Stimulated activated CD4-positive, alpha-beta T cell treated with anti-CD3 and anti-CD28 coated beads, Interleukin-12 subunit alpha, Interleukin-12 subunit beta, amount 100 ng/mL, for 24 hours (primary cell): ENCODE measurements around the gene RAP1A.

Source experiments
- DNase-seq, 2 experiments: peaks; one replicate each; pipeline ENCODE4 v3.0.0-alpha.2; 2020; ENCODE audit warnings: low read depth in 2 of 2

RAP1A gene

DNA sequence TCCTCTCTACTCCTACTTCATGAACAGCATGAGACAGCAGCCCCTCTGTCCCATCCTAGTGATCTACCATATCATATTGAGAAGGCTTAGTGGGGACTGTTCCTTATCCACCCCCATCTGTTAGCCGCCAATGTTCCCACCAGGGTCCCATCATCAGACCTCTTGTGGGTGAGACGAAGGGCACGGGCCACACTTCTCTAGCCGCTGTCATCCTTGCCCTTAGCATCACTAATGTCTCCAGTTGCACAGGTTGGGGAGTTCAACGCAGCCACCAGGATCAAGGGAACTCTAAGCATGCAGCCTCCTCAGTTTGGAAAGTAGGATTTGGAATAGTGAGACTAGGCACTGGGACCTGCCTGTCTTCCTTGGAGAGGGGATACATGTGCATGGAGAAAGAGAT, 99.5 kb downstream of the RAP1A start:
- DNase-seq, result no peak

DNA sequence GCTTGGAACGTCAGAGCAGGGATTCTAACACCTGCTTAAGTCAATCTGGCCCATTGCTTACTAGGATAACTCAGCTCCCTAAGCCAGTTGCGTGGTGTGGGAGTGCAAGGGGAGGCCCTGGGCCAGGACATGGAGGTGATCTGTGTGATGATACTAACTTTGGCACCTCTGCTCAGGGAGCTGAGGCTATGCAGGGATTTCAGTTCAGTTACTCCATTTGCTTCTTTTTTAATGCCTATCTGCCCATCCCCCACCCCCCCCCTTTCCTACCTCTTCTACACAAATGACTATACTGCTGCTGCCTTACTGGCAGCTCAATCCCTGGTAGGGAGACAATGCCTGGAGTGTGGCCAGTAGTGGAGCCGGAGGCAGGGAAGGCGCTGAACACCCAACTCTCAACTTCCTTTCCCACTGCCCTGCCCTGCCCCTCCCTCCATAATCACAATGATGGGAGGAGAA, 100.1 kb downstream of the RAP1A start:
- DNase-seq, result no peak

DNA sequence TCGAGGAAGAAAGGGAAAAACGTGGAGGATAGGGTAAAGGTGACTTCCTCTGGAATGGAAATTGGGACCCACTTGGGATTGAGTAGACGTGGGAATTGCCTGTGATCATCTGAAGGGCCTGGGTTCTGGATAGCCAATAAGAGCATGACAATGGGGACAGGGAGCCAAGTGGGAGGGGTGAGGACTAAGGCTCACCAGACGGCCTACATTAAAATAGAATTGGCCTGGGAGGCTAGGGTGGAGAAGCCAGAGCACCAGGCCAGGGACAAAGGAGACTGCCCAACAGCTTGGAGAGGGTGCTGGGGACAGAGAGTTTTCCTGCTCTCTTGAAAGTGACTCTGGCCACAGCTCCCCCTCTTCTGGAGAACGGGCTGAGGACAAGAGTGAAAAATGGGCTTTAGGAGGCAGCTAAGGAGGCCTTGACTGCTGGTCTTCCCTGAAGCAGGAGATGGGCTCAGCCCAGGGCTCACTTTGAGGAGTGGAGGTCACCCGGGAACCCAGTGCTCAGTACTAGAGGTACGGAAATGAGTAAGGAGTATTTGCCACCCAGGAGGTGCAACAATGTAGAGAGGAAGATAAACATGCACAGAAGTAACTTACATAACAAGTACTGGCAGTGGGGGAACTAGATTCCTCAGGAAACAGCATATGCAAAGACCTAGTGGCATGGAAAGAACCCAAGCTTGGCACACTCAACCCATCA, 100.8 kb downstream of the RAP1A start:
- DNase-seq, result no peak

DNA sequence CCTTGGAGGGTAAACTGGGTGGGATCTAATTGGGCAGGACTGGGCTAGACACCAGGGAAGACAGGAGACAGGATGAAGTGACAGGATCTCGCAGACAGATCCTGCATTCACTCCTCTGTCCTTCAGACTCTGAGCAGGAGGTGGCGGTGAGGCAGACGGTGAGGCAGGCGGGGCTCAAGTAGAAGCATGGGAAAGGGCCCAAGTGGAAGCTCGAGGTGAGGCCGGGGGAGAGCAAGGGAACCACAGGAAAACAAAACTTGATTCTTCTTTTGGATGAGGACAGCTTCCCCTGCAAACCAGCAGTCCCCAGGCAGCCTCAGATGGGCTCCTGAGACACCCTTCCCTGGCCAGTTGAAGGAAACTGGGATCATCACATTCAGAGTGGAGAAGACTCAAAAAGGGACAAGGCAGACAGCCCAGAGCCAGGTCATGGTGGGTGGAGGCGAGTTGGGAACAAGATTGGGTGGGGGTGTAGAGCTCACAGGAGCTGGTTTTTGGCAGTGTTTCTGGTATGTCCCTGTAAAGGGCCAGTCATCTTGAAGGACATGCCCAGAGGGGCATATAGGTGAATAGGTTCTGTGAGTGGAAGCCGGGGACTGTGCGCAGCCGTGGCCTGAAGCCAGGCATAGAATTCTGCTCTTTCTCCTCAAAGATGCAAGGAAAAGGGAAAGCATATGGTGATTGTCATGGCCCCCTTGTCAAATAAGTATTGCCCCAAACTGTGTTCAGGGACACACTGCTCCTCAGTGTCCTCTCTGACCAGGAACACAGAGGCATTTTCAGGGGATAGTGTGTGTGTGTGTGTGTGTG, 101.6 kb downstream of the RAP1A start:
- no peak for DNase-seq

DNA sequence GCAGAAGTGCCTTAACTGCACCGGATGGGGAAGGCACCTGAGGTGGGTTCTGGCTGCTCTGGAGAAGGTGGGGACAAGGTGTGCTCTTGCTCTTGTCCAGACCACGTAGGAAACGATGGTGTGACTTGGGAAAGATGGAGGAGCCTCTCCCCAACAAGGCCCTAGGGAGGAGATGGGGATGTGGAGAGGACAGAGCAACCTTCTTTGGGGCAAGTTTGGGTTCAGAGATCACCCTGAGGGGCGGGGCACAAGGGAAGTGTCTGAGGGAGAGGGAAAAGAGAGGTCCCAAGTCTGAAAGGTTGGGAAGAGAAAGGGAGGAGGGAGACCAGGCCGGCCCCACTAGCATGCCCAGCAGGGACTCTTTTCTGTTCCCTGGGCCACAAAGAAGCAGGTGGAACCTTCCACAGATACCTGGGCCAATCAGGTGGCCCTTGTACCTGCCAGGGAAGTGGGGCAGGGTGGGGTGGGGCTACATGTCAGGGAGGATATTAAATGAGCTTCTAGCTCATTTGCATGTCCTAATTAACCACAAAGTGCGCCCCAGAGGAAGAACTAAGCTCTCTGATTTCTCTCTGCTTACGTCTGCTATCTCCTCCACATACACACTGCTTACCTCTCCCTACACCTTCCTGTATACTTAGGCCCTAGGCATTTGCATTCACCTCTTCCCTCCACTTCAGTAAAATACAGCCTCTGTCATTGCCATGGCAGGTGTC, 103.7 kb downstream of the RAP1A start:
- no peak for DNase-seq

DNA sequence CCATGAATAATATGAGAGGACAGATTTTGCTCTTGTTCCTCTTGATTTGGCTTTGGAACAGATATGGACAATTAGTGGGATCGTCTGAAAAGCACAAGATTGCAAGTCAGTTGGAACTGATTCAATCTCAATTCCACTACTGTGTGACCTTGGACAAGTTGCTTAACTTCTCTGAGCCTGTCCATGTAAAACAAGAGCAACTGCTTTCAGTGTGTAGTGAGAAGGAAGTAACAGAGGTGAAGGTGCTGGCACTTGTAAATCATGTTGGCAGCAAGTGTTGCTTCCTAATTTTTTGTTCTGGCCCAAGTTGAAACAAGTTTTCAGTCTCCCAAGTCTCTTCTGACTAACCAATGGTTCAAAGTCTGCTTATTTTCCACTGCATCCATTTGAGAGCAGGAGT, 104.3 kb downstream of the RAP1A start:
- DNase-seq, result no peak

DNA sequence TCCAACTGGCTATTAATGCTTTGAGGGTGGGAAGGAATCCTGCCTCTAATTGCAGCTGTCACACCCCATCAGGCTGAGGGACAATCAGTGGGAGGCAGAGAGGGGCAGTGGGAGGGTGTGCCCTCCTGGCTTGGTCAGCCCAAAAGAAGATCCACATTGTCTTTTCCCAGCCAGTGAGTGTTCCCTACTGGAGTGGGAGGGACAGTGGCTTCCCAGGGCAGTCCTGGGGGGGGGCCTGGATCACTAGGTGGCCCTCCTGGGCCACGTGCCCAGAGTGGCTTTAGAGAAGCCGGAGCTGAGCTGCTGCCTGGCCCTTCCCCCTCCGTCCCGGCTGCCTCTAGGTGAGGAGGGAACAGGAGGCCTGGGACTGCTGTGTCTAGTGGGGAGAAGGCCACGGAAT, 105.6 kb downstream of the RAP1A start:
- DNase-seq, result no peak

DNA sequence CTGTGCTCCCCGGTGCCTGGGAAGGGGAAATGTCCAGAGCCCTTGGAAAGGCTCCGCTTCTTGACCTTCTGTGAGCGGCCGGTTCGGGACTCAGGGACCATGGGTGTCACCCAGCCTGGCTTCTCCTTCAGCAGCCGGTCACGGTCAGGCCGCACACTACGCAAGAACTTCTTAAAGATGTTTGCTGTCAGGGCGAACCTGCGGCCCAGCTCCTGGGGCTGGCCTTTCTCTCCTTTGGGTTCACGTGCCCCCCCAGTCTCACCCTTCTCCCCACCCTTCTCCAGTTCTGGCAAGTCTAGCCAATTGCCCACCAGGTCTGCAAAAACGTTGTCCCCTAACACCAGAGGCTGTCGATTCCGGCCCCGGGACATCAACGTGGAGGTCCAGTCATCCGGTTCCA, 107.5 kb downstream of the RAP1A start:
- DNase-seq, result no peak

DNA sequence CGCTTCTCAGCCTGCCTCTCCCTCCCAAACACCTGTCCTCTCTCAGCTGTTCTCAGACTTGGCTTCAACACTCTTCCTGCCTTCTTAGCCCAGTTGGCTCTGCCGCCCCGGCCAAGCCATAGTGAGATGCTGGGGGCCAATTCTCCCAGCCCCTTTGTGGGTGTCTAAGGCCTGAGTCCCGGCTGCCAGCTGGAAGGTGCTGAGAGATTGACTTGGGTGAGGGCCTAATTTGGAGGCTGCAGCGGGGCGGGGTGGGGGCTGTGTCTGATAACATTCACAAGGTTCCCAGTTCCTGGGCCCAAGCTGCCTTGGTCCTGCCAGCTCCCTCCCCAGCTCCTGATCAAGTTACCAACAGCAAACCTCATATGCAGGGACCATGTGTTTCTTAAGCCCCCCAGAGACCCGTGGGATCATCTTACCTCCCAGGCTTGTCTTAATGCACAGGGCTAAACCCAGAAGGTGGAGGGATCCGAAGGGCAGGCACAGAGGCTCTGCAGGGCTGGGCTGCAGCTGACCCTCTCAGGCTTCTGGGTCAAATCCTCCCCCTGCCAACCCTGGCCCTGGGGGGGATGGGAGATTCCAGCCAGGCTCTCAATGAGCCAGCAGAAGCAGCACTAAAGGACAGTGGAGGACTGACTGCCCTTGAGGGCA, 109.8 kb downstream of the RAP1A start:
- DNase-seq, result no peak

DNA sequence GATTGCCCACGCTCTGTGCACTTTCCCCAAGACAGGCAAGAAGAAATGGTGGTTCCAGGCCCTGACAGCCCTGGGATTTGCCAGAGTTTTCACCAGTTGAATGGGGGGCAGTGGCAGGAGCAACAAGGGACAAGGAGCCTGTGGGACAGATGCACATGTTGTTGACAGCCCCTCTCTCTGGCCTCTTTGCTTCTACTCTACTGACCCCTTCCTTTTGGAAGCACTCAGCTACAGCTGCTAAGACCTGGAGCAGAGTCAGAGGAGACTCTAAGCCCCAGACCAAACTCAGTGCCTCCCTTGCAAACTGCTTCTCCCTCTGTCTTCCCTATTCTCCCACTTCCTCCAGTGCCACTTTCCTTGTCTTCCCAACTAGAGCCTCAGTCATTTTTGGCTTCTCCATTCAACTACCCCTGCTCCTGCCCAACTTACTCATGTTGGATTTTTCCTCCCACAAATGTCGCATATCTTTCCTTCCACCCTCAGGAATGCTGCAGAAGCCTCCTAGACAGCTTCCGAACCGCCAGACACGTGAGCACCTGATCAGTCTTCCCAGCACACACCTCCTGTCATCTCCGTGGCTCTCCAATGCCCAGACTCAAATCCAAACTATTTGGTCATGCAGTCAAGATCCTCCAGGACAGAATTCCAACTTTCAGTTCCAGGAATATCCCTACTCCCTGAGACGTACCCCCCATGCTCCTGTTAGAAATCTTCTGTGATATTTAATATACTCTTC, 110.5 kb downstream of the RAP1A start:
- DNase-seq, result no peak

DNA sequence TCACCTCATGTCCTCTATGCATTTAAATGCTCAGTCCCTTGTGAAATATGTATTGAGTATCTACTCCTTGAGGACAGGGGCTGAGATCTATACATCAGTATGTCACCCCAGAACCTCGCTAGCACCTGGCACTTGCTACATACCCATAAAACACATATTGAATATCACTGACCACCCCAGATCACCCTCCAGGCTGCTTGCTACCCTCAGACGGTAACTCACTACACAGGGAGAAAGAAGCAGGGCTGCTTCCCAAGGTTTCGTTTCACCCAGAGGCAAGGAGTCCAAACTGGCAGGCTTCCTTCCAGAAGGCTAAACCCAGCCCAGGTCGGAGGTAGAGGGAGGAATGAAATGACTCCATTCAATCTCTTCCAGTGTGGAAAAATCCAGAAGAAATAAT, 111.1 kb downstream of the RAP1A start:
- no peak for DNase-seq

DNA sequence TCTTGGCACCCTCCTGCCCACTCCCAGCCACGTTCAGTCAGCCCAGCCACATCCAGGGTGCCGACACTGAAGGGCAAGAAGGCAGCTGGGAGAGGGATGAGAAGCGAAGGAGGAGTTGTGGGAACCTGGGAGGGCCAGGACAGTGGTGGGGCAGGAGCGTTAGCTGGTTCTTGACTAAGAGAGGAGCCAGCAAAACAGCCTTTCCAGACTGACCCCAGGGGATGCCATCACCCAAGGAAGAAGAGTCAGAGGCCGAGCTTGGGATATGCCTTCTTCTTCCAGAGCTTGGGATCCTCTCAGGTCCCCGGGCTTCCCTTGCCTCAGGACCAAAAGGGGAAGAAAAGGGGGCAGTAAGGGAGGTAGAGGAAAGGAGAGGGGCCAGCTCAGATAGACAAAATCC, 112.4 kb downstream of the RAP1A start:
- DNase-seq, result no peak

DNA sequence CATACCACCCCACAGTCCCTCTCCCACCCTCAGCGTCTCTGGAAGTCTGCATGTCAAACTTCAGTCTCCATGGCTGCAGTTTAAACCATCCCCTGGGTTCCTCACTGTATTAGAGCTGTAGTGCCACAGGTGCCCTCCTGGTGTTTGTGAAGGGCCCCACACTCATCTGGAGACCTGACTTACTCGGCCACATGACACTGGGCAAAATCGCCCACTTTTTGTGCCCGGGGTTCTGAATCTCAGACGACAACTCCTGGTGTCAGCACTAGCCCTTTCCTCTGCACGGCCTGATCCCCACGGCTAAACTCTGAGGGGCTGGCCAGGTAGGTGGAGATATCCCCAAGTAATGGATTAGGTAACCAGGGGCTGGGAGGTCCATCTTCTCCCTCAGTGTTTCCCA, 113.1 kb downstream of the RAP1A start:
- DNase-seq, result no peak

DNA sequence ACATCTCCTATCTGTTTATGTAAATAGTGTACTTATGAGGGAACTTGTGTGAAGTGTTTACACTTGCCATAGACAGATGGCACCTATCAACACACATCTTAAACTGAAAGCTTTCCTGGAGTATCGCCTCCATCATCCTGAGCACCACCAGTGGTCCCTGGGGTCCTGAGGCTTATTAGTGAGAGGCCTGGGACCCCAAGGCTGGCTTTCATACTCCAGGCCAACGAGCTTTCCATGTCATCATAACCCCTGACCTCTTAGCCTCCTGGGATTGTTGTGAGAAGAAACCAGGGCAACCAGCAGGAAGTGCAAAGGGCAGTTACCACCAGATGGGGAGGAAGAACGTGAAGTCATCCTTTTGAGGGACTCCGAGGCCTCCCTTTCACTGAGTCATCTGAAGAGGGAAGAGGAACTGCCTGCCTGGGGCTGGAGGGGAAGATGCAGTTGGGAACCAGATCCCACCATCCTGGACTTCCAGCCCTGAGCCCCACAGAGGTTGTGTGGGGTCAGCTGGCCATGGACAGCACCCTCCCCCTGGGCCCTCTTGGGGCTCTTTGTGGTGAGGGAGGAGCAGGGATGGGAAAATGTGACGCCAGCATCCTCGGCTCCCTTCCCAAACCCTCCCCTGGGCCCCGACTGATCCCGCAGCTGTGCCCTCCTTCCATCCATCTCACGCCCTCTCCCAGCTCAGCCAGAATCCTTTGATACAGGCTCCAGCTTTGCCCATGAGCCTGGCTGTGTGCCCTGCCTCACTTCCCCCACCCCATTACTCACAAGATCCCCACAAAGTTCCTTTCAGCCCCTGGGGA, 113.8 kb downstream of the RAP1A start:
- DNase-seq, result no peak

DNA sequence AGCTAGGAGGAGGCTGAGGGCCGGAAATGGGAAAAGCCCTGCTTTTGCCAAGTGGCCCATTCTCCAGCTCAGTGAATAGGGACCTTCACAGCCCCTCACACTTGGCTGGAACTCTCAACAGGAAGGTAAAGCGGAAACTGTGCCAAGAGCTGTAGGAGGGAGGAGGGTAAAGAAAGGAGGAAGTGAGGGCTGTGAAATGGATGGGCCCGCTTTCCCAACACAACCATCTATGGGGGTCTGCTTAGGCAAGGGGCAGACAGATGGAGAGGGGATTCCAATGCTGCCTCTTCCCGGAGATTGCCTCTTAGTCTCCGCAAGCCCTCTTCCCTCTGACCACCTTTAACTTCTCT, 114.4 kb downstream of the RAP1A start:
- DNase-seq, result no peak

DNA sequence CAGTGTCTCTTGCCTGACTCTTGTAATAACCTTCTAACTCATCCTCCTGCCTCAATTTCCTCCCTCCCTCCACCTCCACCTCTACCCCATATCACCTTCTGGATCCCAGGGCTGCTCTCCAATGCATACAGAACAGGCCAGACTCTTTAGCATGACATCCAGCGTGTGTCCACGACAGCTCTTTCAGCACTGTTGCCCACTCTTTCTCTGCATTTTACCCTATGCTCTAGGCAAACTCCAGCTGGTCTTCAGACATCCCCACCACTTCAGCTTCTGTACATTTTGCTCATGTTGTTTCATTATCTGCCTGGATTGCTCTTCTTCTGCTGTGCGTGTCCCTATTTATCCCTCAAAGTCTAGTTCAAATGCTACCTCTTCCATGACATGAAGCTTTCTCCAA, 114.8 kb downstream of the RAP1A start:
- no peak for DNase-seq

DNA sequence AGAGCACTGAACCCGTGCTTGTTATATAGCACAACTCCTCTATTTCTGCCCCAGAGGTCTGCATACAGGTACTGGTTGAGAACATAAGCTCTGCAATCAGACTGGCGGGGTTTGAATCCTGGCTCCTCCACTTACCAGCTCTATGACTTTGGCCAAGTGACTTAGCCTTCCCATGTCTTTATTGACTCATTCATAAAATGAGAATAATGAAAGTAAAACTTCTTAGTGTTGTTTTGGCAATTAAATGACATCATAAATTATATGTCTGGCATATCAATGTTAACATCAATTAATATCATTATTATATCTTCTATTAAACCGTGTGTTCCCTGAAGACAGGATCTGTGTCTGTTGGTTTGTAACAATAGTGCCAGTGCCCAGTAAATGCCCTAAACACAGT, 115.3 kb downstream of the RAP1A start:
- no peak for DNase-seq

DNA sequence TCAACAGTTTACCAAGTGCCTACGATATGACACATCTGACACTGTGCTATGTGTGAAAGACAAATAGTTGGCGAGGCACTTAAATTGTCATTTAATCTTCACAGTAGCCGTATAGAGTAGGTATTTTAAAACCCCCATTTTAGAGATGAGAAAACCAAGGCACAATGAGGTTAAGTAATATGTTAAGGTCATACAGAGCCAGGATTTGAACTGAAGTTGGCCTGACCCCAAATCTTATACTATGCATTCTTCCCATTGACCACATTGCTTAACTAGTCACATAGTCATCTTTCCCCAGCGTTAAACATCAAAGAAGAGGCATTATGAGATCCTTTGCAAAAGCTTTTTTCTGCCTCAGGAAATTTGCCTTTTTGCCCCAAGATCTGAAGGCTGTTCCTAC, 115.7 kb downstream of the RAP1A start:
- DNase-seq, result no peak

DNA sequence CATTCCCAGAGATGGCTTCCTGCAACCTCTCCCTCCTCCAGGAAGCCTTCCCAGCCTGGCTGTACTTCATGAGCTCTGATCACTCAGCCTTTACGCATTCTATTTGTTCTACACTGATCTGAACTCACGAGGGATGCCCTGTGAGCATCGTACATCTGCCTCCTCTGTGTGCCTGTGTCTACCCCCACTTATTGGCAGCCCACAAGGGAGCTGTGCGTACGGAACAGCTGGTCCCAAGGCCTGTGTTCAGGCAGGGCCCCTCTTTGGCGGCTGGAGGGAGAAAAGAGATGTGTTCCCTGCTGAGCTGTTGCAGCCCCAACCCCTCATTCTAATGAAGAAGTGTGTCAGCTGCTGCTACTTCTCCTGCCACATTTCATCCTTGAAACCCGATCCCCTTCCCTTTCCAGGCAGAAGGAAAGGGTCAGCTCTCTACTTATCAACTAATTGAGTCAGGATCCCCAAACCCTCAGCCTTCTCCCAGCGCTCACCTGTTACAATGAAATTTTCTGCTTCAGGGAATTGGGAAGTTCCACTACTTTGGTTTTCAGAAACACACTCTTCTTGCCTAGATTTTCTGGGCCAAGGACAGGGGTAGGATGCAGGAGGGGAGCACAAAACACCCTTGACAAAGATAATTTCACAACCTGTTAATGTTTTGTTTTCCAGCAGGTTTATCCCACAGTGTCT, 116.4 kb downstream of the RAP1A start:
- DNase-seq, result no peak

DNA sequence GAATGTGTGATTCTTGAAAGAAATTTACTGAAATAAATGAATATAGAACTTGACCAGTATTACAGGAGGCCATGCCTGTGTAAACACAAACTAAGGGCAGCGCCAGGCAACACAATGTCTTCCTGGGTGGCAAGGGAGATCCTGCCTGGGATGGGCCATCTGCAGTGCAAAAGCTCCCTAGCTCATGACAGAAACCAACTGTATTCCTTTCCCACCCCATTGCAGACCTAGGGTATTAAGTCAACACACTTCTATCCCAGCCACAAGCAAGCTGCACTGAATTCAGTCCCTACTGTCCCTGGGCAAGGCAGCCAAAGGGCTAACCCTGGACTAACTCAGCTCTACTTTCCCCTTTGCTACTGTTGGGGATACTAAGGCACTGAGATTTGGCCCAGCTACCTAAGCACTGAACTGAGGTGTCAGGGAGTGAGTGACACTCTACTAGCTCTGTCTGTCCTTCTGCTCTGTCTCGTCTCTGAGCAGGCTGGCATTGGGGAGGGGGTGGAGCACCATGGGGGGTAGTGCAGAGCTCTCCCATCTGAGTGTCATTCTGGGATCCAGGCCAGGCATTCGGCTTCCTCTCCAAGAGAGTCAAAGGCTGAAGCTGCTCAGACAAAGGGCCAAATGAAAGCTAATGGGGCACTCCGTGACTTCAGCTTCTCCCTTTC, 117.1 kb downstream of the RAP1A start:
- DNase-seq, result no peak
